WTC11 (cell line): ENCODE data around the gene MED9. TPM values are rescaled to one million over a fixed set of nuclear protein-coding genes. Genes with fewer than 3 reads are reported as not detected.

Source experiments
- ATAC-seq: fragments of 200-7000 bp; cut with Tn5 transposase; 2 replicates; pipeline ENCODE4 v1.10.0; 2021; ENCODE audit warnings: mild to moderate bottlenecking, moderate library complexity
- CTCF ChIA-PET: fragments of 300-600 bp; sonication (Branson Sonifier 250); formaldehyde crosslinking; loops from one replicate; lab custom pipeline; 2021; ENCODE audit warnings: antibody characterized with exemption; lab: Charles Lee
- POLR2A ChIA-PET: fragments of 350-600 bp; sonication (Branson Sonifier 250); formaldehyde crosslinking; loops from one replicate; lab custom pipeline; 2021; ENCODE audit warnings: antibody characterized with exemption; lab: Charles Lee
- DNase-seq: peaks from one replicate; pipeline ENCODE4 v3.0.0; 2021; ENCODE audit warnings: low spot score
- H3K27ac Mint-ChIP-seq: 2 replicates; pipeline ENCODE4 v1.8.0; 2021; ENCODE audit warnings: mixed read lengths
- H3K27me3 Mint-ChIP-seq: 2 replicates; pipeline ENCODE4 v1.8.0; 2021; ENCODE audit warnings: low read depth, mild to moderate bottlenecking, moderate library complexity, mixed read lengths
- H3K36me3 Mint-ChIP-seq: 2 replicates; pipeline ENCODE4 v1.8.0; 2021; ENCODE audit warnings: mixed read lengths
- H3K4me1 Mint-ChIP-seq: 2 replicates; pipeline ENCODE4 v1.8.0; 2022; ENCODE audit warnings: mixed read lengths
- H3K4me3 Mint-ChIP-seq: 2 replicates; pipeline ENCODE4 v1.8.0; 2021; ENCODE audit warnings: mild to moderate bottlenecking, moderate library complexity, mixed read lengths
- H3K9me3 Mint-ChIP-seq: 2 replicates; pipeline ENCODE4 v1.8.0; 2021; ENCODE audit warnings: mixed read lengths
- ATF1 ChIP-seq: sonication (generic); formaldehyde crosslinking; IDR thresholded peaks from 2 replicates; pipeline ENCODE4 v1.8.1; 2023; ENCODE audit warnings: mild to moderate bottlenecking, moderate library complexity, missing genetic modification reagents
- CREB1 ChIP-seq: sonication (generic); formaldehyde crosslinking; IDR thresholded peaks from 2 replicates; pipeline ENCODE4 v1.8.0; 2023; ENCODE audit warnings: mild to moderate bottlenecking, missing genetic modification reagents
- ESRRA ChIP-seq: sonication (generic); formaldehyde crosslinking; IDR thresholded peaks from 2 replicates; pipeline ENCODE4 v1.8.1; 2022; ENCODE audit warnings: mild to moderate bottlenecking, missing genetic modification reagents, borderline replicate concordance
- ETV6 ChIP-seq: sonication (generic); formaldehyde crosslinking; IDR thresholded peaks from 2 replicates; pipeline ENCODE4 v1.8.1; 2022; ENCODE audit warnings: mild to moderate bottlenecking, missing genetic modification reagents
- FOXJ3 ChIP-seq: sonication (generic); formaldehyde crosslinking; IDR thresholded peaks from 2 replicates; pipeline ENCODE4 v1.9.0; 2021; ENCODE audit warnings: missing genetic modification reagents, mild to moderate bottlenecking, borderline replicate concordance
- GRHL2 ChIP-seq: fragments of 250-450 bp; sonication (Bioruptor Pico); IDR thresholded peaks from 2 replicates; pipeline ENCODE4 v1.8.0; 2022; ENCODE audit warnings: mild to moderate bottlenecking, moderate library complexity; ENCODE audit not compliant: insufficient replicate concordance, severe bottlenecking
- GTF2I ChIP-seq: fragments of 250-450 bp; sonication (Bioruptor Pico); conservative IDR thresholded peaks from 2 replicates; pipeline ENCODE4 v1.4.0; 2021; ENCODE audit warnings: mild to moderate bottlenecking
- JAZF1 ChIP-seq: fragments of 250-450 bp; sonication (Bioruptor Pico); IDR thresholded peaks from 2 replicates; pipeline ENCODE4 v1.9.0; 2021; ENCODE audit warnings: moderate library complexity, mild to moderate bottlenecking, inconsistent platforms
- KAT7 ChIP-seq: sonication (generic); formaldehyde crosslinking; IDR thresholded peaks from 2 replicates; pipeline ENCODE4 v1.8.1; 2023; ENCODE audit warnings: missing genetic modification reagents, mild to moderate bottlenecking, borderline replicate concordance
- OVOL2 ChIP-seq: fragments of 250-450 bp; sonication (Bioruptor Pico); IDR thresholded peaks from 2 replicates; pipeline ENCODE4 v1.9.0; 2021; ENCODE audit warnings: mild to moderate bottlenecking, borderline replicate concordance
- PRRX2 ChIP-seq: fragments of 250-450 bp; sonication (Bioruptor Pico); IDR thresholded peaks from 2 replicates; pipeline ENCODE4 v1.8.0; 2021; ENCODE audit warnings: mild to moderate bottlenecking
- SMAD3 ChIP-seq: sonication (generic); formaldehyde crosslinking; IDR thresholded peaks from 2 replicates; pipeline ENCODE4 v1.8.0; 2022; ENCODE audit warnings: missing genetic modification reagents, mild to moderate bottlenecking, borderline replicate concordance
- SMAD4 ChIP-seq: sonication (generic); formaldehyde crosslinking; IDR thresholded peaks from 2 replicates; pipeline ENCODE4 v1.8.0; 2022; ENCODE audit warnings: mild to moderate bottlenecking, missing genetic modification reagents
- ZBTB21 ChIP-seq: sonication (generic); formaldehyde crosslinking; IDR thresholded peaks from 2 replicates; pipeline ENCODE4 v1.8.1; 2023; ENCODE audit warnings: mild to moderate bottlenecking, missing genetic modification reagents, borderline replicate concordance
- ZNF317 ChIP-seq: sonication (generic); formaldehyde crosslinking; IDR thresholded peaks from 2 replicates; pipeline ENCODE4 v1.8.1; 2023; ENCODE audit warnings: low read depth, mild to moderate bottlenecking, moderate library complexity, missing genetic modification reagents, borderline replicate concordance
- ZNF671 ChIP-seq: fragments of 250-450 bp; sonication (Bioruptor Pico); IDR thresholded peaks from 2 replicates; pipeline ENCODE4 v1.8.0; 2021; ENCODE audit warnings: mild to moderate bottlenecking
- total RNA-seq: library from RNA; stranded (reverse); gene quantifications from 3 replicates; pipeline ENCODE4 v1.2.3, GENCODE V29; 2021
- TF ChIP-seq, protein P1 (sequence below): fragments of 250-450 bp; sonication (Bioruptor Pico); IDR thresholded peaks from 2 replicates; pipeline ENCODE4 v1.9.0; 2021; ENCODE audit warnings: mild to moderate bottlenecking
- TF ChIP-seq, protein P2 (sequence below): sonication (generic); formaldehyde crosslinking; IDR thresholded peaks from 2 replicates; pipeline ENCODE4 v1.8.1; 2023; ENCODE audit warnings: mild to moderate bottlenecking, moderate library complexity, missing genetic modification reagents
- TF ChIP-seq, protein P3 (sequence below): sonication (generic); formaldehyde crosslinking; IDR thresholded peaks from 2 replicates; pipeline ENCODE4 v1.8.0; 2022; ENCODE audit warnings: missing genetic modification reagents
- TF ChIP-seq, protein P4 (sequence below): sonication (generic); formaldehyde crosslinking; IDR thresholded peaks from 2 replicates; pipeline ENCODE4 v1.8.0; 2022; ENCODE audit warnings: mild to moderate bottlenecking, missing genetic modification reagents
- TF ChIP-seq, protein P5 (sequence below): sonication (generic); formaldehyde crosslinking; IDR thresholded peaks from 2 replicates; pipeline ENCODE4 v1.8.1; 2022; ENCODE audit warnings: low read depth, missing genetic modification reagents, borderline replicate concordance

MED9 gene
- total RNA-seq, 1 experiment from 2014 or later, result 21.1 TPM

DNA sequence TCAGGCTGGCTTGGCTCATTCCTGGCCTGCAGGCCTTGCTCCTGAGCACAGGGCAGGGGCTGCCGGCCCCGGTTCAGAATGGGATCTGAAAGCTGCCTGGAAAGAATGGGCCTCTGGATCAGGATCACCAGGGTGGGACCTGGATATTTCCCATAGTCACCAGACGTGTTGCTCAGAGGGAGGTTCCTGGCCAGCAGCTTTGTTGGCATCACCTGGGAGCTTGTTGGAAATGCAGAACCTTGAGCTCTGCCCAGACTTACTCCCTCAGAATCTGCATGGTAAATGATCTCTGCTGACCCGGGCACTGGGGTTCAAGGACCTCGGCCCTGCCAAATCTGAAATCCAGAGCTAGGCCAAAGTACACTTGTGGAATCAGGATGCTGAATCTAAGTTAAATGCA is 29.5 kb upstream of the MED9 start:
- peaks cover 4% of the 10 kb centered on the region; the same call in 1 of the 2 replicates for H3K36me3 Mint-ChIP-seq
- peaks cover 18% of the 10 kb centered on the region for H3K9me3 Mint-ChIP-seq

DNA sequence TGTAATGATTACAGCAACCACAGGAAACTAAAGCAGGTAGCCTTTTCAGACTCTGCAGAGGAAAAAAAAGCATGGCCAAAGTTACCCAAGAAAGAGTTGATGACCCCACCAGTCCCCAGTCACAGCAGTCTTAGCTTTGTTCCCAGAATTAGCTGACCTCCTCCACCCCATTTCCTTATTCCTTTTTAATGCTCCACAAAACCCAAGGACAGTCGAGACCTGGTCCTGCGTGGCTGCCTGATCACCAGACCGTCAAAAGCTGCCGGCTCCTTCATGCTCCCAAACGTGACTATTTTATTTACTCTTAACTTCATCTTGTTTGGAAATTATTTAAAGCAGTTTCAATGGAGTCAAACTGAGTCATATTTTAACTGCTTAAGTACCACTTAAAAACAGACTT is 28.7 kb upstream of the MED9 start:
- no peak overlapping the region for H3K27ac Mint-ChIP-seq
- DNase-seq (no peak), ATAC-seq (no peak)
- CTCF ChIA-PET, result interaction anchor here (1.2 to 1.6 kb wide), 4 partner anchors 12 to 120 kb away, joined by 3 to 6 read pairs (median 4); no protein-coding TSS in a partner anchor
- H3K27me3 Mint-ChIP-seq, result peaks cover 17% of the 10 kb centered on the region
- TF ChIP-seq JAZF1 (no peak), KAT7 (CRISPR knock-in tag) (no peak), CREB1 (no peak)
- TF ChIP-seq, protein P1, sequence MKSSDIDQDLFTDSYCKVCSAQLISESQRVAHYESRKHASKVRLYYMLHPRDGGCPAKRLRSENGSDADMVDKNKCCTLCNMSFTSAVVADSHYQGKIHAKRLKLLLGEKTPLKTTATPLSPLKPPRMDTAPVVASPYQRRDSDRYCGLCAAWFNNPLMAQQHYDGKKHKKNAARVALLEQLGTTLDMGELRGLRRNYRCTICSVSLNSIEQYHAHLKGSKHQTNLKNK, result no peak
- POLR2A ChIA-PET, result no interaction called here
- peaks cover 18% of the 10 kb centered on the region for H3K9me3 Mint-ChIP-seq
- H3K36me3 Mint-ChIP-seq, result peaks cover 4% of the 10 kb centered on the region; the same call in 1 of the 2 replicates
- no peak overlapping the region for H3K4me3 Mint-ChIP-seq
- H3K4me1 Mint-ChIP-seq, result peaks cover 14% of the 10 kb centered on the region

More for the DNA sequence above, 29.5 kb upstream of the MED9 start:
- H3K27ac Mint-ChIP-seq, result no peak overlapping the region
- ChIA-PET POLR2A (no interaction called here), CTCF (interaction anchor here (1.1 to 1.4 kb wide), 2 partner anchors 50 to 60 kb away, joined by 3 to 4 read pairs; no protein-coding TSS in a partner anchor)
- no peak overlapping the region for H3K4me3 Mint-ChIP-seq
- H3K4me1 Mint-ChIP-seq, result peaks cover 14% of the 10 kb centered on the region
- DNase-seq (no peak), ATAC-seq (no peak)
- H3K27me3 Mint-ChIP-seq, result peaks cover 17% of the 10 kb centered on the region
- TF ChIP-seq, protein P1, result no peak
- TF ChIP-seq ZNF317 (CRISPR knock-in tag), result no peak
- TF ChIP-seq, protein P2, sequence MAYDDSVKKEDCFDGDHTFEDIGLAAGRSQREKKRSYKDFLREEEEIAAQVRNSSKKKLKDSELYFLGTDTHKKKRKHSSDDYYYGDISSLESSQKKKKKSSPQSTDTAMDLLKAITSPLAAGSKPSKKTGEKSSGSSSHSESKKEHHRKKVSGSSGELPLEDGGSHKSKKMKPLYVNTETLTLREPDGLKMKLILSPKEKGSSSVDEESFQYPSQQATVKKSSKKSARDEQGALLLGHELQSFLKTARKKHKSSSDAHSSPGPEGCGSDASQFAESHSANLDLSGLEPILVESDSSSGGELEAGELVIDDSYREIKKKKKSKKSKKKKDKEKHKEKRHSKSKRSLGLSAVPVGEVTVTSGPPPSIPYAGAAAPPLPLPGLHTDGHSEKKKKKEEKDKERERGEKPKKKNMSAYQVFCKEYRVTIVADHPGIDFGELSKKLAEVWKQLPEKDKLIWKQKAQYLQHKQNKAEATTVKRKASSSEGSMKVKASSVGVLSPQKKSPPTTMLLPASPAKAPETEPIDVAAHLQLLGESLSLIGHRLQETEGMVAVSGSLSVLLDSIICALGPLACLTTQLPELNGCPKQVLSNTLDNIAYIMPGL (CRISPR knock-in tag), result no peak
- TF ChIP-seq FOXJ3 (CRISPR knock-in tag), result no peak
- TF ChIP-seq GRHL2 (CRISPR knock-in tag), result no peak
- no peak for TF ChIP-seq ATF1 (CRISPR knock-in tag)
- no peak for TF ChIP-seq ESRRA (CRISPR knock-in tag)
- TF ChIP-seq ETV6 (CRISPR knock-in tag), result no peak
- no peak for TF ChIP-seq PRRX2 (CRISPR knock-in tag)
- TF ChIP-seq SMAD4, result no peak
- TF ChIP-seq ZNF671 (CRISPR knock-in tag), result no peak
- TF ChIP-seq, protein P3, sequence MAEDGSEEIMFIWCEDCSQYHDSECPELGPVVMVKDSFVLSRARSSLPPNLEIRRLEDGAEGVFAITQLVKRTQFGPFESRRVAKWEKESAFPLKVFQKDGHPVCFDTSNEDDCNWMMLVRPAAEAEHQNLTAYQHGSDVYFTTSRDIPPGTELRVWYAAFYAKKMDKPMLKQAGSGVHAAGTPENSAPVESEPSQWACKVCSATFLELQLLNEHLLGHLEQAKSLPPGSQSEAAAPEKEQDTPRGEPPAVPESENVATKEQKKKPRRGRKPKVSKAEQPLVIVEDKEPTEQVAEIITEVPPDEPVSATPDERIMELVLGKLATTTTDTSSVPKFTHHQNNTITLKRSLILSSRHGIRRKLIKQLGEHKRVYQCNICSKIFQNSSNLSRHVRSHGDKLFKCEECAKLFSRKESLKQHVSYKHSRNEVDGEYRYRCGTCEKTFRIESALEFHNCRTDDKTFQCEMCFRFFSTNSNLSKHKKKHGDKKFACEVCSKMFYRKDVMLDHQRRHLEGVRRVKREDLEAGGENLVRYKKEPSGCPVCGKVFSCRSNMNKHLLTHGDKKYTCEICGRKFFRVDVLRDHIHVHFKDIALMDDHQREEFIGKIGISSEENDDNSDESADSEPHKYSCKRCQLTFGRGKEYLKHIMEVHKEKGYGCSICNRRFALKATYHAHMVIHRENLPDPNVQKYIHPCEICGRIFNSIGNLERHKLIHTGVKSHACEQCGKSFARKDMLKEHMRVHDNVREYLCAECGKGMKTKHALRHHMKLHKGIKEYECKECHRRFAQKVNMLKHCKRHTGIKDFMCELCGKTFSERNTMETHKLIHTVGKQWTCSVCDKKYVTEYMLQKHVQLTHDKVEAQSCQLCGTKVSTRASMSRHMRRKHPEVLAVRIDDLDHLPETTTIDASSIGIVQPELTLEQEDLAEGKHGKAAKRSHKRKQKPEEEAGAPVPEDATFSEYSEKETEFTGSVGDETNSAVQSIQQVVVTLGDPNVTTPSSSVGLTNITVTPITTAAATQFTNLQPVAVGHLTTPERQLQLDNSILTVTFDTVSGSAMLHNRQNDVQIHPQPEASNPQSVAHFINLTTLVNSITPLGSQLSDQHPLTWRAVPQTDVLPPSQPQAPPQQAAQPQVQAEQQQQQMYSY (CRISPR knock-in tag), result no peak
- TF ChIP-seq, protein P4, sequence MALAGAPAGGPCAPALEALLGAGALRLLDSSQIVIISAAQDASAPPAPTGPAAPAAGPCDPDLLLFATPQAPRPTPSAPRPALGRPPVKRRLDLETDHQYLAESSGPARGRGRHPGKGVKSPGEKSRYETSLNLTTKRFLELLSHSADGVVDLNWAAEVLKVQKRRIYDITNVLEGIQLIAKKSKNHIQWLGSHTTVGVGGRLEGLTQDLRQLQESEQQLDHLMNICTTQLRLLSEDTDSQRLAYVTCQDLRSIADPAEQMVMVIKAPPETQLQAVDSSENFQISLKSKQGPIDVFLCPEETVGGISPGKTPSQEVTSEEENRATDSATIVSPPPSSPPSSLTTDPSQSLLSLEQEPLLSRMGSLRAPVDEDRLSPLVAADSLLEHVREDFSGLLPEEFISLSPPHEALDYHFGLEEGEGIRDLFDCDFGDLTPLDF (CRISPR knock-in tag), result no peak
- TF ChIP-seq ZBTB21 (CRISPR knock-in tag), result no peak
- no peak for TF ChIP-seq GTF2I (CRISPR knock-in tag)
- TF ChIP-seq, protein P5, sequence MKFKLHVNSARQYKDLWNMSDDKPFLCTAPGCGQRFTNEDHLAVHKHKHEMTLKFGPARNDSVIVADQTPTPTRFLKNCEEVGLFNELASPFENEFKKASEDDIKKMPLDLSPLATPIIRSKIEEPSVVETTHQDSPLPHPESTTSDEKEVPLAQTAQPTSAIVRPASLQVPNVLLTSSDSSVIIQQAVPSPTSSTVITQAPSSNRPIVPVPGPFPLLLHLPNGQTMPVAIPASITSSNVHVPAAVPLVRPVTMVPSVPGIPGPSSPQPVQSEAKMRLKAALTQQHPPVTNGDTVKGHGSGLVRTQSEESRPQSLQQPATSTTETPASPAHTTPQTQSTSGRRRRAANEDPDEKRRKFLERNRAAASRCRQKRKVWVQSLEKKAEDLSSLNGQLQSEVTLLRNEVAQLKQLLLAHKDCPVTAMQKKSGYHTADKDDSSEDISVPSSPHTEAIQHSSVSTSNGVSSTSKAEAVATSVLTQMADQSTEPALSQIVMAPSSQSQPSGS (CRISPR knock-in tag), result no peak
- no peak for TF ChIP-seq OVOL2 (CRISPR knock-in tag)
- TF ChIP-seq SMAD3 (CRISPR knock-in tag), result no peak
